HG03025 (cell line): Measurements from ENCODE around the gene ZCCHC3.
"Not testable (repeated sequence)": the region's sequence is repeated elsewhere in the genome, so short reads cannot be mapped to it uniquely, and the experiment has no call there.

Experiments
- ATAC-seq: cut with Tn5 transposase; IDR thresholded peaks from one replicate; pipeline ENCODE4 v1.9.1; 2021; ENCODE audit warnings: mild to moderate bottlenecking, moderate library complexity; ENCODE audit not compliant: unreplicated experiment, low FRiP score

ZCCHC3 gene

GRCh38 chr20:297098-297924, at the start of gene ZCCHC3:
TSS of gene ZCCHC3 (plus strand) at chr20:297570. CDS start at chr20:297587, 17 bp downstream.
- peak; percentile 77 for ATAC-seq

GRCh38 chr20:251354-251753, 46.0 kb upstream of the ZCCHC3 start:
- ATAC-seq, result no peak

- ATAC-seq, result no peak
Observed at GRCh38 chr20:252801-253200, 44.6 kb upstream of the ZCCHC3 start.

GRCh38 chr20:253447-253846, 43.9 kb upstream of the ZCCHC3 start:
- not testable (repeated sequence) for ATAC-seq

- no peak for ATAC-seq
Observed at GRCh38 chr20:257419-257818, 40.0 kb upstream of the ZCCHC3 start, which contains the start of gene DEFB132. TSS of gene DEFB132 (plus strand) at chr20:257724. CDS start at chr20:257779, 55 bp downstream.

- ATAC-seq, result no peak
Observed at GRCh38 chr20:258269-258858, 39.0 kb upstream of the ZCCHC3 start.

GRCh38 chr20:258963-259362, 38.4 kb upstream of the ZCCHC3 start:
- ATAC-seq, result no peak

GRCh38 chr20:259981-260380, 37.4 kb upstream of the ZCCHC3 start:
- ATAC-seq, result no peak

- ATAC-seq, result no peak
Observed at GRCh38 chr20:263701-264100, 33.7 kb upstream of the ZCCHC3 start.

- peak; percentile 88 for ATAC-seq
Observed at GRCh38 chr20:266596-267562, 30.5 kb upstream of the ZCCHC3 start.

GRCh38 chr20:270517-270916, 26.9 kb upstream of the ZCCHC3 start:
- no peak for ATAC-seq

- no peak for ATAC-seq
Observed at GRCh38 chr20:271069-271468, 26.3 kb upstream of the ZCCHC3 start.

- no peak for ATAC-seq
Observed at GRCh38 chr20:271528-271927, 25.8 kb upstream of the ZCCHC3 start.

GRCh38 chr20:272718-273117, 24.7 kb upstream of the ZCCHC3 start:
- ATAC-seq, result no peak

GRCh38 chr20:273884-274283, 23.5 kb upstream of the ZCCHC3 start:
- ATAC-seq, result no peak

GRCh38 chr20:275791-276190, 21.6 kb upstream of the ZCCHC3 start:
- ATAC-seq, result no peak

- ATAC-seq, result no peak
Observed at GRCh38 chr20:276620-277495, 20.5 kb upstream of the ZCCHC3 start.

- no peak for ATAC-seq
Observed at GRCh38 chr20:277496-277781, 19.9 kb upstream of the ZCCHC3 start.

- no peak for ATAC-seq
Observed at GRCh38 chr20:278181-278580, 19.2 kb upstream of the ZCCHC3 start.
